Fibroblast of lung (primary cell): ENCODE measurements around the gene PAK4.
"Not testable (repeated sequence)": the region's sequence is repeated elsewhere in the genome, so short reads cannot be mapped to it uniquely, and the experiment has no call there.

Experiments
- EZH2 ChIP-seq: IDR thresholded peaks from 2 replicates; pipeline ENCODE4 v1.5.1; 2012; ENCODE audit warnings: low read length, control low read depth, mild to moderate bottlenecking; ENCODE audit errors: missing control alignments
- TF ChIP-seq, protein P1 (sequence below), 2 donors: IDR thresholded peaks in 1 of 2; conservative IDR thresholded peaks in 1 of 2; 1 replicate in 1 of 2; 2 replicates in 1 of 2; pipeline ENCODE4 v1.5.1; 2011 to 2012; ENCODE audit warnings: low read length in 2 of 2, control low read depth in 1 of 2, inconsistent platforms in 1 of 2, low read depth in 1 of 2, mild to moderate bottlenecking in 1 of 2

- TF ChIP-seq EZH2: not testable (repeated sequence)
- TF ChIP-seq, protein P1, sequence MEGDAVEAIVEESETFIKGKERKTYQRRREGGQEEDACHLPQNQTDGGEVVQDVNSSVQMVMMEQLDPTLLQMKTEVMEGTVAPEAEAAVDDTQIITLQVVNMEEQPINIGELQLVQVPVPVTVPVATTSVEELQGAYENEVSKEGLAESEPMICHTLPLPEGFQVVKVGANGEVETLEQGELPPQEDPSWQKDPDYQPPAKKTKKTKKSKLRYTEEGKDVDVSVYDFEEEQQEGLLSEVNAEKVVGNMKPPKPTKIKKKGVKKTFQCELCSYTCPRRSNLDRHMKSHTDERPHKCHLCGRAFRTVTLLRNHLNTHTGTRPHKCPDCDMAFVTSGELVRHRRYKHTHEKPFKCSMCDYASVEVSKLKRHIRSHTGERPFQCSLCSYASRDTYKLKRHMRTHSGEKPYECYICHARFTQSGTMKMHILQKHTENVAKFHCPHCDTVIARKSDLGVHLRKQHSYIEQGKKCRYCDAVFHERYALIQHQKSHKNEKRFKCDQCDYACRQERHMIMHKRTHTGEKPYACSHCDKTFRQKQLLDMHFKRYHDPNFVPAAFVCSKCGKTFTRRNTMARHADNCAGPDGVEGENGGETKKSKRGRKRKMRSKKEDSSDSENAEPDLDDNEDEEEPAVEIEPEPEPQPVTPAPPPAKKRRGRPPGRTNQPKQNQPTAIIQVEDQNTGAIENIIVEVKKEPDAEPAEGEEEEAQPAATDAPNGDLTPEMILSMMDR (conservative IDR thresholded peaks at IDR 0.05 in 1 of 2, IDR thresholded peaks at IDR 0.05 in 1 of 2; ENCODE audit: low read depth in 1 of 2, low read length in 2 of 2): not testable (repeated sequence)
These were observed 89.7 kb downstream of the PAK4 start for GRCh38 chr19:39215323-39215722.
